NB4 (cell line): ENCODE results near the gene PIP4P1.

Experiments
- CTCF ChIP-seq: IDR thresholded peaks from one replicate; pipeline ENCODE4 v1.5.1; 2012; ENCODE audit warnings: low read depth, low read length
- MAX ChIP-seq: IDR thresholded peaks from 2 replicates; pipeline ENCODE4 v1.6.1; 2011; ENCODE audit warnings: low read depth, low read length
- POLR2A ChIP-seq: IDR thresholded peaks from 2 replicates; pipeline ENCODE4 v1.6.1; 2011; ENCODE audit warnings: mild to moderate bottlenecking; ENCODE audit not compliant: insufficient read length; ENCODE audit errors: extremely low read depth

GRCh38 chr14:20498622-20499021, 37.4 kb upstream of the PIP4P1 start:
- TF ChIP-seq CTCF (no peak), POLR2A (no peak), MAX (no peak)
